H54 (cell line): ENCODE data around the gene VDAC2.
A peak's percentile ranks its signal among the peaks of the same experiment; 100 is the strongest.
"Not testable (repeated sequence)": the region's sequence is repeated elsewhere in the genome, so short reads cannot be mapped to it uniquely, and the experiment has no call there.

Experiments
- DNase-seq: peaks from one replicate; pipeline ENCODE4 v3.0.0; 2011; ENCODE audit warnings: low spot score, mixed read lengths; ENCODE audit not compliant: insufficient read length
- FAIRE-seq: peaks from 3 replicates; lab custom pipeline; 2011; peaks lifted over from hg19 to GRCh38; lab: Jason Lieb, UNC
- POLR2A ChIP-seq: IDR thresholded peaks from 2 replicates; pipeline ENCODE4 v1.6.1; 2011; ENCODE audit warnings: low read depth, mild to moderate bottlenecking, low read length

The VDAC2 gene

GRCh38 chr10:75189266-75190096, 21.1 kb upstream of the VDAC2 start:
- DNase-seq (no peak), FAIRE-seq (no peak)
- TF ChIP-seq POLR2A = no peak

DNA sequence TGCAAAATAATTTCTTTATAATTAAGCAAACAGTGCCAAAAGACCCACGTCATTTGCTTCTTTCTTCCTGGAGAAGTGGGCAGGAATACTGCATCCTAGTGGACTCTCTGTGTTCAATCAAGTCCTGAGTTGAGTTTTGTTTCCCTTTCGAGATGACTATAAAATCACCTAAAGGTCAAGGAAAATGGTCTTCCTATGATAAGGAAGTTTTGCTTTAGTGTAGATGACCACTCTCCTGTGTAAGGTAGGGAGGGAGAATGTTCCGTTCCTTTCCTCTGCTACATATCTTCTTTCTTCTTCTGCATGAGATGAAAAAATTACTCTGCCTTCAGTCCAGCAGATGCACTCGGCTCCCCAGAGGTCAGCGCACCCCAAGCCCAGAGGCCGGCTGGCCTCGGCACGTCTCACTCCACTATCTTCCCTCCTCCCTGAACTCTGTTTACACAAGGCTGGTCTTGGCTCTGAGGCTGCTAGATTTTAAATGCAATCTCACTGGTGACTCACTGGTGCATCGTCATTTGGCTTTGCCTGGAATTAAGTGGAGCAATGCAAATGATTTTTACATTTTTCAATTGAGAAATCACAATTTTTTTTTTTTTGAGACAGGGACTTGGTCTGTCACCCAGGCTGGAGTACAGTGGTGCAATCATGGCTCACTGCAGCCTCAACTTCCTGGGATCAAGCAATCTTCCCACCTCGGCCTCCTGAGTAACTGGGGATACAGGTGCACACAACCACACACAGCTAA, 18.6 kb upstream of the VDAC2 start:
- FAIRE-seq (peak; percentile 89), DNase-seq (peak; percentile 87)
- TF ChIP-seq POLR2A = no peak

- FAIRE-seq, DNase-seq: not testable (repeated sequence)
These were observed 16.0 kb upstream of the VDAC2 start for GRCh38 chr10:75194625-75195024.

DNA sequence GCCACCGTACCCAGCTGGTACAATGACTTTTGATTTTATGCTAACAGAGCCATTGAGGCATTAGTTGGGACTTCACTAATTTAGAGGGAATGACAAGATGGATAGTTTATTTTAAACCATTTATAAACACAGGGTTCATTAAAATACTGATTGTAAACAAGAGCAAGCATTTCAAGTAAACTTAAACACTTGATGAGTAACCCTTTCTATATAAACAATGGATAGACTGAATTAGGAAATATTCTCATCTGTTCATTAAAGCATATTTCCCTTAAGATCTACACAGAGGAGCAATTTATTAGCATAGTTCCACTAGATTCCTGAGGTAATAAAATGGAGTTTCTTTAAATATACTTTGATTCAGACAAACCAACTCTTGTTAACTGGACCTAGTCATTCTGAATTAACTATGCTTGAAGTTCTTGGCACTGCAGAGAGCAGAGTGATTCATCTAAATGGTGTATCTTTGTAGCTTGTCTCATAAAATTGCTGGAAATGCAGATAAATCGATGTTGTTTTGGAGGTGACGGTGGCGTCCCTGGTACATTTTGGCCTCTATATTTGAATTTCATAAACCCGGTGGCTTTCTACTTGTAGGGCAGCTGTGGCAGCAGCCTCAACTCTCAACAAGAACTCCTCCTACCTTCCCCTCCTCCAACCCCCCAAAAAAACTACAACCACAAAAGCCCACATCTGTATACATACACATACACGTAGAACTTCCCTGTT, 15.4 kb upstream of the VDAC2 start:
- no peak for DNase-seq
- TF ChIP-seq POLR2A = no peak
- FAIRE-seq = no peak

DNA sequence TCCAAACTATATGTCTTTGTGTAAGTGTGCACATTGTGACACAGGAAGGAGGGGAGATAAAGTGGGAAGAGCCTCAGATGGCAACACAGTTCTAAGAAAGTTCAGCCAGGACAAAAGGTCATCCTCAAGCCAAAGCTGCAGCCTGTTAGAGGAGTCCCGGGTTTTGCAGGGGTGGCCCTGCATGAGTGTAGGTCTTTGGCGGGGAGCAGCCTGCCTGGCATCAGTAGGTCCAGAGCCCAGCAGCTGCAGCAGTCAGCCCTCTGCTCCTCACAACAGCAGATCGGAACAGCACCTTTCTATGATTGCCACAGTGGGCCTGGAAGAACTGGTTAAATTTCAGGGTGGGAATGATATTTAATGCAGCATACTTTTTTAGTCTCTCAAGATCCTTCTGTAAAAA, 13.5 kb upstream of the VDAC2 start:
- FAIRE-seq = no peak
- DNase-seq = no peak
- TF ChIP-seq POLR2A = no peak

GRCh38 chr10:75197906-75198305, 12.7 kb upstream of the VDAC2 start:
- FAIRE-seq (no peak), DNase-seq (no peak)
- no peak for TF ChIP-seq POLR2A

- not testable (repeated sequence) for DNase-seq, FAIRE-seq
These were observed 10.6 kb upstream of the VDAC2 start for GRCh38 chr10:75199949-75200348.

- no peak for FAIRE-seq
- no peak for TF ChIP-seq POLR2A
- no peak for DNase-seq
These were observed 8.7 kb upstream of the VDAC2 start for GRCh38 chr10:75201793-75202307.

DNA sequence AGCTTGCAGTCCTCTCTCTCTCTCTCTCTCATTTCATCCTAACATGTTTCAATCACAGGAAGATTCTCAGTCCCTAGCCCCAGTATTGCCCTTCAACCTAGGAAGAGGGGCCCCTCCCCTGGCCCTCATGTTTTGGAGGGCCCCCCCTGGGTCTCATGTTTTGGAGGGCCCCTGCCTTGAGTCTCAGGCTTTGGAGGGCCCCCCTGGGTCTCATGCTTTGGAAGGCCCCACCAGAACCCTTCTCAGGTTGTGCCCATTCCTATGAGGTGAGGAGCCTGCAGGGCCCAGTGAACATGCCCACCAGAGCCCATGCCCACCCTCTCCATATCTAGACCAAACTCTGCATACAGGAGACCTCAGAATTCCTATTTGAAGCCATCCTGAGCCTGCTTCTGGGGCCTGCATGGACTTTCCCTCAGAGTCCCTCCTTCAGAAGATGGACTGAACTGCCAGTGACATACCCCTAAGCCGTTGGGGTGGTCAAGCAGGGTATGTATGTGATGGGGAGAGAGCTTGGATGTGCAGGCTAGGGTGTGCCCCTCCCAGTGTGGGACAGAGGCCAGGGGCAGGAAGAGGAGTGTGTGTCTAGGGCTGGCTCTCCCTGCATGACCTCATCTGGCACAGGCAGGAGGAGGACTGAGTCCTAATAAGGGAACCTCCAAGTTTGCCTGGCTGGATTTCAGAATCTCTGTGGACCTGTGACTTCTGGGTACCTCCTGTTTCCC, 8.1 kb upstream of the VDAC2 start:
- DNase-seq = peak; percentile 68
- peak; percentile 84 for FAIRE-seq
- no peak for TF ChIP-seq POLR2A

DNA sequence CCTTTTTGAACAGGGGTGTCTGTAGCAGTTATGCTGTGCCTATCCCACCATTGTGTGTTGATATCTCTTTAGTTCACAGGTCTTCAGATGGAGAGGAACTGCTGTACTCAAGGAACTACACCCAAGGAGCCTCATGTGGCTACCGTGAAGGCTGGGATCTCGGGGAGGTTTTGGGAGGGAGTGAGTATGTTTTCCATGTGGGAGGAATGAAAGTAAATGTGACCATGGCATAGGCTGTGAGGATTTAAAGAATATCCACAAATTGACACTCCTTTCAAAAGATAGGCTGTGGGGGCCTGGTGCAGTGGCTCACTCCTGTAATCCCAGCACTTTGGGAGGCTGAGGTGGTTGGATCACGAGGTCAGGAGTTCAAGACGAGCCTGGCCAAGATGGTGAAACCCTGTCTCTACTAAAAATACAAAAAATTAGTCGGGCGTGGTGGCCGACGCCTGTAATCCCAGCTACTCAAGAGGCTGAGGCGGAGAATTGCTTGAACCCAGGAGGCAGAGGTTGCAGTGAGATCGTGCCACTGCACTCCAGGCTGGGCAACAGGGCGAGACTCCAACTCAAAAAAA, 7.5 kb upstream of the VDAC2 start:
- not testable (repeated sequence) for DNase-seq, FAIRE-seq

DNA sequence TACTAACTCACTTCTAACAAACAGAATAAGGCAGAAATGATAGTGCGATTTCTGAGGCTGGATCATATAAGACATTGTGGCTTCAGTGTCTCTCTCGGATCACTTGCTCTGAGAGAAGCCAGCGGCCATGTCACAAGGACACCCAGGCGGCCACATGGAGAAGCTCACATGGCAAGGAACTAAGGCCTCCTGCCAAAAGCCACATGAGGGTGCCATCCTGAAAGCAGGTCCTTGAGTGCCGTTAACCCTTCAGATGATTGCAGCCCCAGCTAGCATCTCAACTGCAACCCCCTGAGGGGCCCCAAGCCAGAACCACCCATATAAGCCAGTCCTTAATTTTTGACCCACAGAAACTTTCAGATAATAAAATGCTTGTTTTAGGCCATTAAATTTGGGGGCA, 6.9 kb upstream of the VDAC2 start:
- DNase-seq (no peak), FAIRE-seq (no peak)
- no peak for TF ChIP-seq POLR2A

DNA sequence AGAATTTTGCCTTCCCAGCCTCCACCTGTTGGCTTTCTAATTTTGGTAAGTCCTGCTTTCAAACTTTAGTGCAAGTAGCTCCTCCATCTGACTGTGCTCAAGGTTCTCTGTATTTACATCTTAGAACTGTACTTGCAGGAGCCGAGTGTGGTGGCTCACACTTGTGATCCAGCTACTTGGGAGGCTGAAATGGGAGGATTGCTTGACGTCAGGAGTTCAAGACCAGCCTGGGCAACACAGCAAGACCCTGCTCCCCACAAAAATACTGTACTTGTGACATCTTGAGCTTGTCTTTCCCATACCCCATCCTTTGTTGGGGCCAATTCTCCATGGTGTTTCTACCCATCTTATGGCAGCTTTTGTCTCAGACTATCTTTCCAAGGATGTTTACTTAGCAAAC, 4.7 kb upstream of the VDAC2 start:
- DNase-seq = no peak
- TF ChIP-seq POLR2A = no peak
- FAIRE-seq = no peak

DNA sequence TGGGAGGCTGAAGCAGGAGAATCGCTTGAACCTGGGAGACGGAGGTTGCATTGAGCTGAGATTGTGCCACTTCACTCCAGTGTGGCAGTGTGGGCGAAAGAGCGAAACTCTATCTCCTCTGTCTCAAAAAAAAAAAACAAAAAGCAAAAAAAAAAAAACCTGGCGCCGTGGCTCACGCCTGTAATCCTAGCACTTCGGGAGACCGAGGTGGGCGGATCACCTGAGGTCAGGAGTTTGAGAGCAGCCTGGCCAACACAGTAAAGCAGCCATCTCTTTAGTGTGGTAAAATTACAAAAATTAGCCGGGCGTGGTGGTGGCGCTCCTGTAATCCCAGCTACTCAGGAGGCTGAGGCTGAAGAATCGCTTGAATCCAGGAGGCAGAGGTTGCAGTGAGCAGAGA, 4.0 kb upstream of the VDAC2 start:
- not testable (repeated sequence) for FAIRE-seq, DNase-seq
